PC-9 (cell line): Measurements from ENCODE around the gene LECT2. TPM values are rescaled to one million over a fixed set of nuclear protein-coding genes. Genes with fewer than 3 reads are reported as not detected.

Experiments
- Bru-seq: library from RNA; stranded (reverse); fragments of 400-500 nt; gene quantifications from one replicate; lab custom pipeline; 2021; lab: Mats Ljungman, UMichigan
- BruChase-seq, 2 experiments: library from RNA; stranded (reverse); fragments of 400-500 nt; gene quantifications; one replicate each; lab custom pipeline; 2021; lab: Mats Ljungman, UMichigan
- BruUV-seq: library from RNA; stranded (reverse); fragments of 400-500 nt; replicated peaks from 2 replicates; lab custom pipeline; 2021; lab: Mats Ljungman, UMichigan
- CTCF ChIA-PET: fragments of 300-600 bp; sonication (Branson Sonifier 250); formaldehyde crosslinking; loops from one replicate; lab custom pipeline; 2022; ENCODE audit warnings: antibody characterized with exemption; lab: Charles Lee
- POLR2A ChIA-PET: fragments of 300-600 bp; sonication (Branson Sonifier 250); formaldehyde crosslinking; loops from one replicate; lab custom pipeline; 2022; ENCODE audit warnings: antibody characterized with exemption; ENCODE audit not compliant: unreplicated experiment; lab: Charles Lee
- DNase-seq, 2 experiments: peaks; one replicate each; pipeline versions ENCODE4 v3.0.0 to v3.0.0-alpha.2; 2015 to 2022; ENCODE audit warnings: mixed read lengths in 1 of 2
- H2AFZ ChIP-seq: fragments of 200-600 bp; sonication (generic); 2 replicates; pipeline ENCODE4 v1.8.1; 2017; ENCODE audit warnings: antibody characterized with exemption
- H3F3A ChIP-seq: fragments of 200-600 bp; sonication (generic); 2 replicates; pipeline ENCODE4 v1.8.1; 2017; ENCODE audit warnings: antibody characterized with exemption, mild to moderate bottlenecking, low read depth; ENCODE audit not compliant: insufficient read depth
- H3K27ac ChIP-seq: fragments of 200-600 bp; sonication (generic); 2 replicates; pipeline ENCODE4 v1.6.1; 2016; ENCODE audit warnings: mixed run types
- H3K27me3 ChIP-seq: fragments of 200-600 bp; sonication (generic); 2 replicates; pipeline ENCODE4 v1.6.1; 2016; ENCODE audit warnings: low read depth, mixed run types; ENCODE audit not compliant: insufficient read depth
- H3K36me3 ChIP-seq: fragments of 200-600 bp; sonication (generic); 2 replicates; pipeline ENCODE4 v1.6.1; 2016; ENCODE audit warnings: low read depth, mixed run types
- H3K4me1 ChIP-seq: fragments of 200-600 bp; sonication (generic); replicated peaks from 2 replicates; pipeline ENCODE4 v1.6.1; 2016; ENCODE audit warnings: mixed run types; ENCODE audit not compliant: insufficient read depth
- H3K4me2 ChIP-seq: fragments of 200-600 bp; sonication (generic); 2 replicates; pipeline ENCODE4 v1.6.1; 2017; ENCODE audit warnings: mixed run types
- H3K4me3 ChIP-seq: fragments of 200-600 bp; sonication (generic); 2 replicates; pipeline ENCODE4 v1.6.1; 2016; ENCODE audit warnings: mixed run types
- H3K79me2 ChIP-seq: fragments of 200-600 bp; sonication (generic); 2 replicates; pipeline ENCODE4 v1.6.1; 2017; ENCODE audit warnings: low read depth, mixed run types
- H3K9me2 ChIP-seq: fragments of 200-600 bp; sonication (generic); 2 replicates; pipeline ENCODE4 v1.8.1; 2017; ENCODE audit warnings: mild to moderate bottlenecking; ENCODE audit not compliant: insufficient read depth
- H3K9me3 ChIP-seq: fragments of 200-600 bp; sonication (generic); 2 replicates; pipeline ENCODE4 v1.8.1; 2016; ENCODE audit warnings: low read depth; ENCODE audit not compliant: insufficient read depth
- H4K20me1 ChIP-seq: fragments of 200-600 bp; sonication (generic); 2 replicates; pipeline ENCODE4 v1.8.1; 2017; ENCODE audit not compliant: insufficient read depth
- EZH2 ChIP-seq: fragments of 200-600 bp; sonication (generic); IDR thresholded peaks from 2 replicates; pipeline ENCODE4 v1.8.0; 2017; ENCODE audit warnings: antibody characterized with exemption, low read depth
- intact Hi-C: fragments of 100-400 bp; cut with micrococcal nuclease; formaldehyde crosslinking; loops from one replicate; pipeline ENCODE4 v1.10.0; 2022; ENCODE audit not compliant: unreplicated experiment
- long read RNA-seq: library from polyadenylated mRNA; stranded (forward); transcript quantifications from one replicate; pipeline ENCODE4 v2.0.0, GENCODE V29; 2022
- total RNA-seq: library from RNA; stranded (reverse); gene quantifications from 2 replicates; pipeline ENCODE4 v1.2.3, GENCODE V29; 2021
- TF ChIP-seq, protein P1 (sequence below): fragments of 200-600 bp; sonication (generic); conservative IDR thresholded peaks from 2 replicates; pipeline ENCODE4 v1.6.1; 2017; ENCODE audit warnings: mixed run types, antibody characterized with exemption, mild to moderate bottlenecking, moderate library complexity

LECT2 gene
- total RNA-seq (not detected in 2 replicates), Bru-seq, nascent RNA (not detected), BruChase-seq, experiment 1, labeled RNA remaining after a 2-hour chase (not detected), BruChase-seq, experiment 2, labeled RNA remaining after a 6-hour chase (not detected)
- long read RNA-seq: 0 reads

DNA sequence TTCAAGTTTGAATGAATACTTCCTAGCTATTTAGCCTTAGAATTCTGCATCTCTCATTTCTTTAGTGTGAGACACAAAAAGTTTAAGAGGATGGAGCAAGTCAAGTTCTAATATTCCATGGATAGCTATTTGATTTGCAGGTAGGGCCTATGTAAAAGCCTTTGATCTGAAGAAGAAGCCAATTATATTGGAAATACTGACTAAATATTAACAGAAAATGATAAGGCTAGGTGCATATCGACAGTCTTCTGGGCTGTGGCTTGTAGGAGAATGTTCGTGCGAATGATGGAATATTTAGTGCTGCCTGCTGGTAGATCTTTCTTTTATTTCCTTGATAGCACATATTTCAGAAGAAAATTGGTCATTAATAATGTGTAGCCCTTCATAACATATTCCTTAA lies at the start of gene LECT2:
TSS of gene LECT2 (minus strand) at position 85 of the 400 bp plus-strand sequence. CDS start 150 bp downstream, outside the sequence.
- ChIA-PET CTCF (no interaction called here), POLR2A (no interaction called here)
- Histone ChIP-seq H2AFZ (no peak within 1 kb of the TSS), H3K9me2 (peaks cover 5% of the 10 kb centered on the region; the same call in 1 of the 2 replicates), H3K27ac (no peak within 1 kb of the TSS), H3K79me2 (no peaks in the 10 kb centered on the region), H3K4me3 (no peak within 1 kb of the TSS), H3K4me2 (no peak within 1 kb of the TSS), H3K36me3 (no peaks in the 10 kb centered on the region), H3F3A (no peaks in the 10 kb centered on the region), H3K4me1 (no peaks in the 10 kb centered on the region), H3K9me3 (no peaks in the 10 kb centered on the region), H4K20me1 (no peaks in the 10 kb centered on the region), H3K27me3 (no peaks in the 10 kb centered on the region)
- intact Hi-C loops: no loop called here
- no peak for TF ChIP-seq EZH2
- TF ChIP-seq, protein P1, sequence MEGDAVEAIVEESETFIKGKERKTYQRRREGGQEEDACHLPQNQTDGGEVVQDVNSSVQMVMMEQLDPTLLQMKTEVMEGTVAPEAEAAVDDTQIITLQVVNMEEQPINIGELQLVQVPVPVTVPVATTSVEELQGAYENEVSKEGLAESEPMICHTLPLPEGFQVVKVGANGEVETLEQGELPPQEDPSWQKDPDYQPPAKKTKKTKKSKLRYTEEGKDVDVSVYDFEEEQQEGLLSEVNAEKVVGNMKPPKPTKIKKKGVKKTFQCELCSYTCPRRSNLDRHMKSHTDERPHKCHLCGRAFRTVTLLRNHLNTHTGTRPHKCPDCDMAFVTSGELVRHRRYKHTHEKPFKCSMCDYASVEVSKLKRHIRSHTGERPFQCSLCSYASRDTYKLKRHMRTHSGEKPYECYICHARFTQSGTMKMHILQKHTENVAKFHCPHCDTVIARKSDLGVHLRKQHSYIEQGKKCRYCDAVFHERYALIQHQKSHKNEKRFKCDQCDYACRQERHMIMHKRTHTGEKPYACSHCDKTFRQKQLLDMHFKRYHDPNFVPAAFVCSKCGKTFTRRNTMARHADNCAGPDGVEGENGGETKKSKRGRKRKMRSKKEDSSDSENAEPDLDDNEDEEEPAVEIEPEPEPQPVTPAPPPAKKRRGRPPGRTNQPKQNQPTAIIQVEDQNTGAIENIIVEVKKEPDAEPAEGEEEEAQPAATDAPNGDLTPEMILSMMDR: no peak
- no peak for DNase-seq
- BruUV-seq: no TSS peak

DNA sequence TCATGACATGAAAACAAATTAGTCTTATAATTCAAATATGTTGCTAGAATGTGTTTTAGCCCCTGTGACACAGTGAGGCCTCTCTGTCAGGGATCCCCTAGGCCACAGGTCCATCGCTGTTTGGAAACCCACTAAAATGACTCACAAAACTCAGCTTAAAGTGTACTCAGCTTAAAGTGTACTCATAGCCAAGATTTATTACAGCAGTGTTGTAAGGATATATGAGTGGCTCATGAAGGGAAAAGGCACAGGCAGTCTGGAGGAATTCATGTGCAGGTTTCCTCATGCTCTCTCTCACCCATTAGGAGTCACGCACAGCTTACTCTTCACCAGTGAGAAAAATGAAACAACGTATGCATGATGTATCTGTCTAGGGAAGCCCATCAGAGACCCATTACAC lies 49.7 kb upstream of the LECT2 start:
- BruUV-seq: no TSS peak
- H3K9me3 ChIP-seq: no peaks in the 10 kb centered on the region
- no peak overlapping the region for H3K4me3 ChIP-seq
- H3F3A ChIP-seq: peaks cover 26% of the 10 kb centered on the region
- ChIA-PET POLR2A (no interaction called here), CTCF (no interaction called here)
- H3K36me3 ChIP-seq: no peaks in the 10 kb centered on the region
- H4K20me1 ChIP-seq: no peaks in the 10 kb centered on the region
- H3K79me2 ChIP-seq: no peaks in the 10 kb centered on the region
- H3K4me2 ChIP-seq: no peak overlapping the region
- H3K4me1 ChIP-seq: peaks cover 38% of the 10 kb centered on the region
- no peaks in the 10 kb centered on the region for H3K9me2 ChIP-seq
- no peak overlapping the region for H2AFZ ChIP-seq
- TF ChIP-seq, protein P1: no peak
- TF ChIP-seq EZH2: no peak
- intact Hi-C loops: no loop called here
- no peaks in the 10 kb centered on the region for H3K27me3 ChIP-seq
- no peak overlapping the region for H3K27ac ChIP-seq
- no peak for DNase-seq

DNA sequence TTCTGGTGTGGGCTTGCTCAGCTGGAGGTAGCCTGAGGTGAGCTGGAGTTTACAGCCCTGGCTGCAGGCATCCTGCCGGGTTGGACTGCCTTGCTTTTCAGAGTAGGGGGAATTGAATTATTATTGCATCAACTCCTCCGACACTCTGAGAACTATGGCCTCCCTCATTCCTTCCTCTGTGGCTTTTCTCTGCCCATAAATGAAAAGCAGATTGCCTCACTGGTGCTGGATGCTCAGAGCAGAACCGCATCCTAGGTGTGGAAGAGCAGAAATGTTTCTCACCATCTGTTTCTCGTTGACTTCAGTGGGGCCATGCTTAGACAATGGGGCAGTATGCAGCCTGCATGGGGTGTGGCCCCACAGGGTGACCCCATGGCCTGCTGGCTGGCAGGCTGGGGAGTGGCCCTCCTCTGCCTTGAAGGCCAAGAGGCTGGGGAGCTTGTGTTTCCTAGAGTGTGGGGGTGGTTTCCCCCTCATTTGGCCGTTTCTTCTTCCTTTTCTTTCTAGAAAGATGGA lies 46.7 kb upstream of the LECT2 start:
- no peaks in the 10 kb centered on the region for H3K36me3 ChIP-seq
- no peak for TF ChIP-seq EZH2
- TF ChIP-seq, protein P1: no peak
- H3K27me3 ChIP-seq: no peaks in the 10 kb centered on the region
- no TSS peak for BruUV-seq
- CTCF ChIA-PET: no interaction called here
- POLR2A ChIA-PET: no interaction called here
- no peak for DNase-seq
- H3K4me2 ChIP-seq: no peak overlapping the region
- H3K4me3 ChIP-seq: no peak overlapping the region
- H4K20me1 ChIP-seq: no peaks in the 10 kb centered on the region
- H3K9me3 ChIP-seq: no peaks in the 10 kb centered on the region
- peaks cover 23% of the 10 kb centered on the region for H3K4me1 ChIP-seq
- H2AFZ ChIP-seq: no peak overlapping the region
- intact Hi-C loops: no loop called here
- H3K27ac ChIP-seq: no peak overlapping the region
- peaks cover 9% of the 10 kb centered on the region for H3F3A ChIP-seq
- no peaks in the 10 kb centered on the region for H3K79me2 ChIP-seq
- no peaks in the 10 kb centered on the region for H3K9me2 ChIP-seq
